HCT116 (cell line): ENCODE measurements around the gene RNF220. TPM values are rescaled to one million over a fixed set of nuclear protein-coding genes. Genes with fewer than 3 reads are reported as not detected.

Experiments
- ATAC-seq: fragments of 200-7000 bp; cut with Tn5 transposase; 2 replicates; pipeline ENCODE4 v1.9.1; 2020; ENCODE audit warnings: mild to moderate bottlenecking, moderate library complexity
- BruUV-seq: library from RNA; stranded (reverse); fragments of 400-500 nt; replicated peaks from 2 replicates; lab custom pipeline; 2021; lab: Mats Ljungman, UMichigan
- CTCF ChIA-PET: fragments of 300-600 bp; sonication (Branson Sonifier 250); formaldehyde crosslinking; loops from one replicate; lab custom pipeline; 2021; ENCODE audit warnings: antibody characterized with exemption; lab: Charles Lee
- POLR2A ChIA-PET: fragments of 300-600, 350-600 bp; sonication (Branson Sonifier 250); formaldehyde crosslinking; loops from one replicate; lab custom pipeline; 2021; ENCODE audit warnings: antibody characterized with exemption; lab: Charles Lee
- RAD21 ChIA-PET, 2 experiments: fragments of 300-600 bp; sonication (Branson Sonifier 250); formaldehyde crosslinking; loops; one replicate each; lab custom pipeline; 2023; ENCODE audit warnings: low total read pairs in 2 of 2; ENCODE audit not compliant: uncharacterized antibody in 2 of 2, unreplicated experiment in 2 of 2, low non-redundant PET in 1 of 2; lab: Charles Lee
- DNase-seq: peaks from one replicate; pipeline ENCODE4 v3.0.0-alpha.2; 2010; ENCODE audit warnings: low read depth, low spot score
- H2AFZ ChIP-seq: fragments of 200-600 bp; shearing (Covaris generic), sonication (generic); 2 replicates; pipeline ENCODE4 v1.6.1; 2017; ENCODE audit warnings: low read depth, mixed run types, mixed read lengths, antibody characterized with exemption, low read length; ENCODE audit not compliant: poor library complexity, severe bottlenecking
- H3K27ac ChIP-seq: 2 replicates; pipeline ENCODE4 v1.5.1; 2012; ENCODE audit warnings: low read depth, low read length
- H3K27me3 ChIP-seq: fragments of 200-600 bp; sonication (generic); 2 replicates; pipeline ENCODE4 v1.6.1; 2016; ENCODE audit warnings: mixed run types, low read length, mixed read lengths; ENCODE audit not compliant: insufficient read depth
- H3K36me3 ChIP-seq, 2 experiments: fragments of 200-500 bp in 1 of 2; fragments of 200-600 bp in 1 of 2; sonication (Bioruptor generic) in 1 of 2; sonication (generic) in 1 of 2; 2 replicates each; pipeline versions ENCODE4 v1.5.1 to v1.6.1; 2014 to 2016; ENCODE audit warnings: low read length in 2 of 2, inconsistent platforms in 1 of 2, mixed read lengths in 1 of 2, mixed run types in 1 of 2; ENCODE audit not compliant: insufficient read depth in 2 of 2, control insufficient read depth in 1 of 2
- H3K4me1 ChIP-seq, 2 experiments: fragments of 200-600 bp in 1 of 2; sonication (generic) in 1 of 2; 2 replicates each; pipeline versions ENCODE4 v1.5.1 to v1.6.1; 2012 to 2017; ENCODE audit warnings: low read length in 2 of 2, inconsistent platforms in 1 of 2, mild to moderate bottlenecking in 1 of 2, mixed read lengths in 1 of 2, mixed run types in 1 of 2, moderate library complexity in 1 of 2; ENCODE audit not compliant: insufficient read depth in 2 of 2, control insufficient read depth in 1 of 2
- H3K4me2 ChIP-seq: fragments of 200-600 bp; sonication (generic); 2 replicates; pipeline ENCODE4 v1.6.1; 2017; ENCODE audit warnings: mixed run types, low read length, mixed read lengths
- H3K4me3 ChIP-seq, 2 experiments: fragments of 200-600 bp in 1 of 2; sonication (generic) in 1 of 2; replicated peaks in 1 of 2; 2 replicates each; pipeline ENCODE4 v1.5.1; 2011 to 2016; ENCODE audit warnings: low read length in 2 of 2, control low read depth in 1 of 2, low read depth in 1 of 2, mild to moderate bottlenecking in 1 of 2, mixed read lengths in 1 of 2, mixed run types in 1 of 2
- H3K79me2 ChIP-seq: fragments of 200-600 bp; sonication (generic); 2 replicates; pipeline ENCODE4 v1.6.1; 2017; ENCODE audit warnings: mild to moderate bottlenecking, mixed run types, low read length, moderate library complexity, mixed read lengths; ENCODE audit not compliant: insufficient read depth
- H3K9ac ChIP-seq: fragments of 200-600 bp; sonication (generic); 2 replicates; pipeline ENCODE4 v1.6.1; 2016; ENCODE audit warnings: low read length, mixed read lengths
- H3K9me2 ChIP-seq: fragments of 200-600 bp; sonication (generic), shearing (Covaris generic); 2 replicates; pipeline ENCODE4 v1.6.1; 2017; ENCODE audit warnings: mixed run types, mild to moderate bottlenecking, moderate library complexity; ENCODE audit not compliant: insufficient read depth
- H3K9me3 ChIP-seq, 2 experiments: fragments of 200-500 bp in 1 of 2; fragments of 200-600 bp in 1 of 2; sonication (Bioruptor generic) in 1 of 2; sonication (generic) in 1 of 2; 2 replicates each; pipeline ENCODE4 v1.6.1; 2014 to 2017; ENCODE audit warnings: low read length in 2 of 2, mixed read lengths in 2 of 2, inconsistent platforms in 1 of 2, low read depth in 1 of 2, mild to moderate bottlenecking in 1 of 2, mixed run types in 1 of 2, moderate library complexity in 1 of 2; ENCODE audit not compliant: control insufficient read depth in 1 of 2, insufficient read depth in 1 of 2
- H4K20me1 ChIP-seq: fragments of 200-600 bp; sonication (generic), shearing (Covaris generic); 2 replicates; pipeline ENCODE4 v1.6.1; 2017; ENCODE audit warnings: mixed run types, mild to moderate bottlenecking, moderate library complexity; ENCODE audit not compliant: insufficient read depth
- MAX ChIP-seq: IDR thresholded peaks from 2 replicates; pipeline ENCODE4 v1.6.1; 2012
- RAD21 ChIP-seq: IDR thresholded peaks from 2 replicates; pipeline ENCODE4 v1.6.1; 2012; ENCODE audit warnings: low read depth, mild to moderate bottlenecking
- SP1 ChIP-seq: IDR thresholded peaks from 2 replicates; pipeline ENCODE4 v1.6.1; 2012; ENCODE audit warnings: low read depth
- intact Hi-C: fragments of 100-400 bp; cut with micrococcal nuclease; formaldehyde crosslinking; loops from 2 replicates; pipeline ENCODE4 v1.10.0; 2022
- total RNA-seq: library from RNA; stranded (reverse); gene quantifications from one replicate; pipeline ENCODE4 v1.2.1, GENCODE V29; 2021; ENCODE audit not compliant: unreplicated experiment
- TF ChIP-seq, protein P1 (sequence below), 3 experiments: fragments of 200-600 bp in 1 of 3; sonication (generic) in 1 of 3; IDR thresholded peaks in 2 of 3; conservative IDR thresholded peaks in 1 of 3; 2 replicates each; pipeline ENCODE4 v1.5.1; 2012 to 2017; ENCODE audit warnings: low read depth in 2 of 3, low read length in 2 of 3, antibody characterized with exemption in 1 of 3, borderline replicate concordance in 1 of 3, control low read depth in 1 of 3, mild to moderate bottlenecking in 1 of 3, mixed read lengths in 1 of 3, mixed run types in 1 of 3, moderate library complexity in 1 of 3; ENCODE audit not compliant: insufficient read depth in 1 of 3
- TF ChIP-seq, protein P2 (sequence below): IDR thresholded peaks from 2 replicates; pipeline ENCODE4 v1.6.1; 2012

The RNF220 gene
- total RNA-seq, 1 experiment from 2014 or later = 84.5 TPM

DNA sequence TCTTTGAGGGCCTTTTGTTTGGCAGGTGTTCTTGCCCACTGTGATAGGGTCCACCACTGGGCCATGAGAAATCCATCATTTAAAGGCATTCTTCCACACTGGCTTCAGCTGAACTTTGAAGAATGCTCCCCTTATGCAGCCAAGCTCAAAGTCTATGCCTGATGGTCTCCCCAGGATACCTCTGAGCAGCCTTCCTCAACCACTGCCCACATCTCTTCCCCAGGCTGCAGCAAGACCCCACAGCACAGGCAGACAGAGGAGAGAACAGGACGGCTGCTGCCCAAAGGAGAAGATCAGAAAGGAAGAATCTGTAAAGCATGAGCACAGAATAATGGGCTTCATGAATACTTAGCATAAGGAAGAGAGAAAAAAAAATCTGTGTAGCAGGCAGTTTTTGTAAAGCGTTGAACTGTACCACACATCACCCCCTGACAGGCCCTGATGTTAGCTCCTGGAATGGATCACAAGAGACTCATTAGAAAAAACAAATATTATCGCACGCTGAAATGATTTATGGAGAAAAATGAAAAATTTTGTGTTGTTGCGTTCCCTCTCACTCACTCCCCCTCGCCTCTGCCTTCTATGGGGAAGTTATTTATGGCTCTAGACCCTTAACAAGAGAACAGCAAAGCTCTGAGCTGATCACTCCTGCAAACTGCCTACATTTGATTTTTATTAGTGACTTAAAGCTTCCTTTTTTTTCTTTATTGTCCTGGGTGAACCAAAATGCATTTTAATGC is 135.1 kb downstream of the RNF220 start (continued):
- TF ChIP-seq, protein P1, sequence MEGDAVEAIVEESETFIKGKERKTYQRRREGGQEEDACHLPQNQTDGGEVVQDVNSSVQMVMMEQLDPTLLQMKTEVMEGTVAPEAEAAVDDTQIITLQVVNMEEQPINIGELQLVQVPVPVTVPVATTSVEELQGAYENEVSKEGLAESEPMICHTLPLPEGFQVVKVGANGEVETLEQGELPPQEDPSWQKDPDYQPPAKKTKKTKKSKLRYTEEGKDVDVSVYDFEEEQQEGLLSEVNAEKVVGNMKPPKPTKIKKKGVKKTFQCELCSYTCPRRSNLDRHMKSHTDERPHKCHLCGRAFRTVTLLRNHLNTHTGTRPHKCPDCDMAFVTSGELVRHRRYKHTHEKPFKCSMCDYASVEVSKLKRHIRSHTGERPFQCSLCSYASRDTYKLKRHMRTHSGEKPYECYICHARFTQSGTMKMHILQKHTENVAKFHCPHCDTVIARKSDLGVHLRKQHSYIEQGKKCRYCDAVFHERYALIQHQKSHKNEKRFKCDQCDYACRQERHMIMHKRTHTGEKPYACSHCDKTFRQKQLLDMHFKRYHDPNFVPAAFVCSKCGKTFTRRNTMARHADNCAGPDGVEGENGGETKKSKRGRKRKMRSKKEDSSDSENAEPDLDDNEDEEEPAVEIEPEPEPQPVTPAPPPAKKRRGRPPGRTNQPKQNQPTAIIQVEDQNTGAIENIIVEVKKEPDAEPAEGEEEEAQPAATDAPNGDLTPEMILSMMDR (IDR thresholded peaks at IDR 0.05 in 2 of 3, conservative IDR thresholded peaks at IDR 0.05 in 1 of 3; ENCODE audit: borderline replicate concordance in 1 of 3, insufficient read depth in 1 of 3, low read depth in 2 of 3, low read length in 2 of 3) = no peak
- TF ChIP-seq, protein P2, sequence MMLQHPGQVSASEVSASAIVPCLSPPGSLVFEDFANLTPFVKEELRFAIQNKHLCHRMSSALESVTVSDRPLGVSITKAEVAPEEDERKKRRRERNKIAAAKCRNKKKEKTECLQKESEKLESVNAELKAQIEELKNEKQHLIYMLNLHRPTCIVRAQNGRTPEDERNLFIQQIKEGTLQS = no peak
- TF ChIP-seq SP1 = no peak

DNA sequence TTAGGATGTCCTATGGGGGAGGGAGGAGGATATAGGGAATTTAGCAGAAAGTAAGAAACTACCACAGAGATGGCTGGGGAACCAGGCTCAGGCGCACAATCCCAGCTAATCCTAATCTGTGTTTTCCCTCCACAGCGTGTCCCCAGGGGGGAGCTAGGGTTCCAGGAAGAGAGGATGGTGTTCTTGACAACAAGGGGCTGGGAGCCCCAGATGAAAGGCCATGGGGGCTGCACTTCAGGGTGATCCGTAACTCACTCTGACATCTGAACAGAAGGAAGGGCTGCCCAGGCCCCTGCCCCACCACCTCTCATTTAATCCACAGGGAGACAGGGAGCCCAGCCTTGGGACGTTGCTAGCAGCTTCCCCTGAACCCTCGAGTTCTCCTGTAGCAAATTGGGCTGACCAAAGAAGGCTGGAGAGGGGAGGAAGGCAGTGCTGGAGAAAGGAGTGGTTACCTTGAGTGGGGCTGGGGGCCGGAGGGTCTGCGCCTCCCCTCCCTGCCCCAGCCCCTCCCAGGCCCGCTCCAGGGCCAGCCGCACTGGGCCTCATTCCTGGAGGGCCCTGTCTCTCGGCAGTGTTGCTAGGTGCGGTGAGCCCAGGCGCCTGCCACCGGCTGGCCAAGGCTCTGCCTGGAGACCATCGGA is 137.5 kb downstream of the RNF220 start:
- ATAC-seq = no peak
- no peak overlapping the region for H3K9ac ChIP-seq
- RAD21 ChIA-PET = no interaction called here
- POLR2A ChIA-PET = interaction anchor here (0.5 to 1.9 kb wide), 2 partner anchors 10 to 11 kb away, joined by 6 to 7 read pairs; no protein-coding TSS in a partner anchor
- H3K4me3 ChIP-seq = no peak overlapping the region
- H3K27me3 ChIP-seq = no peaks in the 10 kb centered on the region
- CTCF ChIA-PET = no interaction called here
- no peaks in the 10 kb centered on the region for H4K20me1 ChIP-seq
- no peak overlapping the region for H2AFZ ChIP-seq
- intact Hi-C loops = no loop called here
- no peak for TF ChIP-seq RAD21
- no peak for TF ChIP-seq MAX
- peaks cover 26 to 44% of the 10 kb centered on the region in 2 experiments for H3K4me1 ChIP-seq
- no peaks in the 10 kb centered on the region for H3K79me2 ChIP-seq
- no peaks in the 10 kb centered on the region for H3K9me3 ChIP-seq
- no peak overlapping the region for H3K27ac ChIP-seq
- no TSS peak for BruUV-seq
- H3K36me3 ChIP-seq = no peaks in the 10 kb centered on the region
- H3K4me2 ChIP-seq = no peak overlapping the region
- no peaks in the 10 kb centered on the region for H3K9me2 ChIP-seq
- no peak for DNase-seq
